Mesodermal cell (in vitro differentiated cells): ENCODE results near the gene PXN.

Experiments
- H3K27ac ChIP-seq: 2 replicates; pipeline ENCODE4 v1.7.0; 2013; ENCODE audit warnings: mild to moderate bottlenecking, low read depth, low read length, moderate library complexity; ENCODE audit not compliant: severe bottlenecking
- H3K36me3 ChIP-seq: 2 replicates; pipeline ENCODE4 v1.7.1; 2013; ENCODE audit warnings: mild to moderate bottlenecking, low read length, moderate library complexity; ENCODE audit not compliant: control insufficient read depth, insufficient read depth
- H3K4me1 ChIP-seq: one replicate; pipeline ENCODE4 v1.7.1; 2013; ENCODE audit warnings: mild to moderate bottlenecking, low read length; ENCODE audit not compliant: insufficient read depth, control insufficient read depth, poor library complexity, severe bottlenecking
- H3K4me3 ChIP-seq: 2 replicates; pipeline ENCODE4 v1.7.0; 2013; ENCODE audit warnings: low read length, control low read depth, mild to moderate bottlenecking; ENCODE audit not compliant: insufficient read depth, poor library complexity, severe bottlenecking; ENCODE audit errors: extremely low read depth
- H3K9me3 ChIP-seq: 2 replicates; pipeline ENCODE4 v1.7.1; 2013; ENCODE audit warnings: mild to moderate bottlenecking, low read length, moderate library complexity; ENCODE audit not compliant: control insufficient read depth
- WGBS, 2 experiments: methylation state at CpG; one replicate each; pipeline ENCODE4 v1.1.5; 2013; ENCODE audit warnings: missing lambda C conversion rate in 2 of 2; ENCODE audit not compliant: insufficient coverage in 2 of 2; 5-methylcytosine and 5-hydroxymethylcytosine counted together

Gene PXN

DNA sequence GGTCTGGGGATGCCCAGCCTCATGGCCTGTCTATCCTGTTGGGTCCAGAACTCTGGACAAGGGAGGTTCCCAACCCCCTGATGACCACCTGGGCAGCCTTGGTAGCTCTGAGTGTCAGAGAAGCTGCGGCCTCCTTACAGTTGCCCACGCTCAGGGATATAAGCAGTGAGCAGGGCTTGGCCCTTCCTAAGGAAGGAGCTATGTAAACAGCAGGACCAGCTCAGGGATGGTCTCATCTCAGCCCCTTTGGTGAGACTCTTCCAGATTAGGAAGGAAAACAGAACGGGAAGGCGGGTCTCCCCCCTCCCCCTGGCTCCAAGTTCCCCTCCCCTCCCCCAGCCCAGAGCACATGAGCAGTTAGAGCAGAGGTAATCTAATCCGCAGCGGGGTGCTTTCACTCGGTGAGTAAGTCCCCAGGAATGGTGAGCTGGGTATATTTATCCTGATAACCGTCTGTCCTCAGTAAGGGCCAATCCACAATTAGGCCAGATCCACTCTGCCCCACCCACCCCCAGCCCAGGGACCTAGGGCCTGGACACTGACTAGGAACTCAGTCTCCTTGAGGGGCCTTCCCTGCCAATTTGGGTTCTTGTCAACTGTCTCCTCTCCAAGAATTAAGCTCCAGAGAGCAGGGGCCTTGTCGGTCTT, 35.1 kb downstream of the PXN start:
- peaks cover 80% of the 10 kb centered on the region for H3K4me1 ChIP-seq
- peak overlapping the region; percentile 18 for H3K4me3 ChIP-seq
- peak overlapping the region; percentile 100 for H3K27ac ChIP-seq
- peaks cover 25% of the 10 kb centered on the region for H3K36me3 ChIP-seq
- WGBS, 2 experiments: 8 to 12% methylated on average over 4 of the region's 9 CpGs
- no peaks in the 10 kb centered on the region for H3K9me3 ChIP-seq

DNA sequence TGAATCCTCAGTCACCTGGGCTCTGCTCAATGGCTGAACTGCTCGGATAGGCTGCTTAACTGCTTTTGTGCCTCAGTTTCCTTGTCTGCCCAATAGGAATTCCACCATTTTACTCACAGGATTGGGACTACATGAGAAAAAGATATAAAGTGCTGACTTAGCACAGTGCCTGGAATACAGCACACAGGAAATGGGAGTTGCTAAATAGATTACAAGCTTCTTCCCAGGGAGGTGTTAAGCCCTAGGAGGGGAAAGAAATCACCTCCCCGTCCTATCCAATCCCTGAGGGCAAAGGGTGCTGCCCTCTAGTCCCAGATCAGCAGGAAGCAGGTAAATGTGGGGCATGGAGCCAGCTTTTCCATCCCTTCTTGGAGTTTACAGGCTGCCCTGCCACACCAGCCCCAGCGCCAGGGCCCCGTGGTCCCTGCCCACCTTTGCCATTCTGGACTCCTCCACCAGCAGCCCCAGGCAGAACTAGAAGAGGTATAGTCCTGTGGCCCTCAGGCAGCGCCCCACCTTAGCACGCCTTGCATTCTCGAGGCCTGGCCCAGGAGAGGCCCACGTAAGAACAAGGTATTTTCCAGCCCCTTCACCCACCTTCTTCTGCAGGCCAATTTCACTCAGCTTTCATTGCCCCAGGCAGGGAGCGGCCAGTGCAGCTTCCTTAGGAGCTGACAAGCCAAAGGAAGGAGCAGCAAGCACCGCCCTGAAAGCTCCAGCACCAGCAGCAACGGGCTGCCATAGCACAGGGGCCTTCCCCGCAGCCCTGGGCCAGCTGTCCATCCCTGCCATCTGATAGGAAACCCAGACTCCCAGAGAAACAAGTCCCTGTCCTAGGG, 35.8 kb downstream of the PXN start:
- H3K4me3 ChIP-seq: peak overlapping the region; percentile 14
- 40 to 57% methylated on average over 8 to 11 of the region's 12 CpGs for WGBS, 2 experiments
- H3K36me3 ChIP-seq: peaks cover 32% of the 10 kb centered on the region
- H3K27ac ChIP-seq: peak overlapping the region; percentile 100
- peaks cover 79% of the 10 kb centered on the region for H3K4me1 ChIP-seq
- no peaks in the 10 kb centered on the region for H3K9me3 ChIP-seq

DNA sequence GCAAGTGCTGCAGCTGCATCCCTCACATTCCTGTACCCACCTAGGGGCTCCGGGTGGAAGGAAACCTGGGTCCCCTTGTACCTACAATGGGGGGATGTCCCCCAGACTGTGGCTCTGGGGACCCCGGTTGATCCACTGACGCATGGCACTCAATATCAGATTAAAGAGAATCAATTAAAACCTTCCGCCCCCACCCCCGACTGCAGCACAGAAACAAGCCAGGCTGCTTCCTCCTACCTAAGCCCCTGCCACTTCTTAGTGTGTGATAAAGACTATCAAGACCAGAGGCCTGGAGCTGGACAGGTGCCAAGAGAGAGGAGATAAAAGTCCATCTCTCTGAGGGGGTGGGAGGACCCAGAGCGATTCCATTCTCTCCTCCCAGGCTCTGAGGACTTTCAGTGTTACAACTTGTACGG, 36.5 kb downstream of the PXN start:
- no peak overlapping the region for H3K4me3 ChIP-seq
- H3K4me1 ChIP-seq: peaks cover 74% of the 10 kb centered on the region
- H3K9me3 ChIP-seq: no peaks in the 10 kb centered on the region
- peak overlapping the region; percentile 100 for H3K27ac ChIP-seq
- H3K36me3 ChIP-seq: peaks cover 38% of the 10 kb centered on the region
- WGBS, 2 experiments: 30 to 54% methylated on average over 4 of the region's 7 CpGs

DNA sequence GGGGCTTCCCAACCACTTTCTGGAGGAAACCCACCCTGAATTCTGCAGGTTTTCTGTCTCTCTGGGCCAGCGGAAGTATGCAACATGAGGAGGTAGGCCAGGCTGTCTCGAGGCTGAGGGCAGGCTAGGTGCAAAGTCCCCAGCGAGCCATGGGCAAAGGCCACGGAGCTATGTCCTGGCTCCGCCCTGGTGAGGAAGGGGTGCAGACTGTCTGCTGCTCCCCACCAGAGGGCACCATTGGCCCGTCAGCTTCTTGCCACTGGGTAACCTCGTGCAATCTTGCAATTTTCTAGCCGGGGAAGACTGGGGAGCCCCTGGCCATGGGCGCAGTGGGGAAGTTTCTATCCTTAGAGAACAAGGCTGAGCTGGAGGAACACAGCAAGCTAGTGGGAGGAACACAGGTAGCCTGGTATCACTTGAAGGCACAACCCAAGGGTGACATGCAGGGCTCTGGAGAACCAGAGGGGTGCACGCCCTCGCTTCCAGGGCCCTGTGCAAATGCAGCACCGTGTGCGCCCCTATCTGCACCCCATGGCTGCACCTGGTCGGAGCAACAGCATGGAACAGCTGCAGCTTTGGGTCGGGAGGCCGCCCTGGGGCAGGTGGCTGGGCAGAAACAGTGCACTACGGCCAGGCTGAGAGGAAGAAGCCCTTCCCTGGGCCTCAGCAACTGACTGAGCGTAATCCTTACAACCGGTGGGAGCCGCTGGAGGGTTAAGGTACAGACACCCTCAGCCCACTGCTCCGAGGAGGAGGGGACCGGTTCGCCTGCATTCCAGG, 37.0 kb downstream of the PXN start:
- H3K9me3 ChIP-seq: no peaks in the 10 kb centered on the region
- H3K36me3 ChIP-seq: peaks cover 44% of the 10 kb centered on the region
- H3K4me3 ChIP-seq: peak overlapping the region; percentile 2
- 19% methylated on average over 18 to 20 of the region's 23 CpGs for WGBS, 2 experiments
- peaks cover 68% of the 10 kb centered on the region for H3K4me1 ChIP-seq
- peak overlapping the region; percentile 100 for H3K27ac ChIP-seq

DNA sequence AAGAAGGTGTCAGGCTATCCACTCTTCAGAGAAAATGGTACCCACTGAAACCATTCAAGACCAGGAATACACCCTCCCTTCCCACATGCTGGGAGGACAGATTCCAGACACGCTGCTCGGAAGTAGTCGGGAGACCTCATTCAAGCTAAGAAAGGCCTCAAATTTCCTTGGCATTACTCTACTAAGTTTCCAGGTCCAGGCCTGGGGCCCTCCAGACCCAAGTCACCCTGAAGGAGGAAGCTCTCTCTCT, 37.6 kb downstream of the PXN start:
- H3K27ac ChIP-seq: peak overlapping the region; percentile 100

DNA sequence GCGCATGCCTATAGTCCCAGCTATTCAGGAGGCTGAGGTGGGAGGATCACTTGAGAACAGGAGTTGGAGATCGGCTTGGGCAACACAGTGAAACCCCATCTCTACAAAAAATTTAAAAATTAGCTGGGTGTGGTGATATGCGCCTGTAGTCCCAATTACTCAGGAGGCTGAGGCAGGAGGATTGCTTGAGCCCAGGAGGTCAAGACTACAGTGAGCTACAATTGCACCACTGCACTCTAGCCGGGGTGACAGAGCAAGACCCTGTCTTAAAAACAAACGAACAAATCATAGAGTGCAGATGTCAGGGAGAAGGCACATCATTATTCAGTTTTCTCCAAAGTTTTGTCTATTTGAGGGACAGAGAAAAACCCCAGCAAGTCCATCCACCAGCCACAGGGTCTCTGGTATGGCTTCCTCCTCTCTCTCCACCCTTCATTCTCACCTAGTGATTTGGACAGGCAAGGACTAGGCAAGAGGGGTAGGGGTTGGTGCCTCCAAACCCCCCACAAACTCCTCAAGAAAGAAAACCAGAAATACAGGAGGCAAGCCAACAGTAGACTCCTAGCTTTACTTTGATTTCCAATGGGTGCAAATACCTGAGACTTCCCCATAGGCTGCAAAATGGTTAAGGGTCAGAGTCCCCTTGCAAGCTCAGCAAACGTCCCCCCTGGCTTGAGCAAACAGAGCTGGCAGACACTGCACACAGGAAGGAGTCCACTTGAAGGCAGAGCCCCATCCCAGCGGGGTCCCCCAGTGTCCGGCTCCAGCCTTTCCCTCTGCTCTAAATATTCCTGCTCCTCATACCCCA, 38.1 kb downstream of the PXN start:
- peaks cover 53% of the 10 kb centered on the region for H3K36me3 ChIP-seq
- peaks cover 58% of the 10 kb centered on the region for H3K4me1 ChIP-seq
- WGBS, 2 experiments: 87 to 93% methylated on average over 6 to 7 of the region's 8 CpGs

More for the DNA sequence above, 37.6 kb downstream of the PXN start:
- 31% methylated on average over 3 of the region's 3 CpGs; no CpG with 5 or more reads in 1 of the 2 experiments for WGBS, 2 experiments
- H3K4me1 ChIP-seq: peaks cover 63% of the 10 kb centered on the region
- H3K4me3 ChIP-seq: no peak overlapping the region
- H3K9me3 ChIP-seq: no peaks in the 10 kb centered on the region
- peaks cover 48% of the 10 kb centered on the region for H3K36me3 ChIP-seq

DNA sequence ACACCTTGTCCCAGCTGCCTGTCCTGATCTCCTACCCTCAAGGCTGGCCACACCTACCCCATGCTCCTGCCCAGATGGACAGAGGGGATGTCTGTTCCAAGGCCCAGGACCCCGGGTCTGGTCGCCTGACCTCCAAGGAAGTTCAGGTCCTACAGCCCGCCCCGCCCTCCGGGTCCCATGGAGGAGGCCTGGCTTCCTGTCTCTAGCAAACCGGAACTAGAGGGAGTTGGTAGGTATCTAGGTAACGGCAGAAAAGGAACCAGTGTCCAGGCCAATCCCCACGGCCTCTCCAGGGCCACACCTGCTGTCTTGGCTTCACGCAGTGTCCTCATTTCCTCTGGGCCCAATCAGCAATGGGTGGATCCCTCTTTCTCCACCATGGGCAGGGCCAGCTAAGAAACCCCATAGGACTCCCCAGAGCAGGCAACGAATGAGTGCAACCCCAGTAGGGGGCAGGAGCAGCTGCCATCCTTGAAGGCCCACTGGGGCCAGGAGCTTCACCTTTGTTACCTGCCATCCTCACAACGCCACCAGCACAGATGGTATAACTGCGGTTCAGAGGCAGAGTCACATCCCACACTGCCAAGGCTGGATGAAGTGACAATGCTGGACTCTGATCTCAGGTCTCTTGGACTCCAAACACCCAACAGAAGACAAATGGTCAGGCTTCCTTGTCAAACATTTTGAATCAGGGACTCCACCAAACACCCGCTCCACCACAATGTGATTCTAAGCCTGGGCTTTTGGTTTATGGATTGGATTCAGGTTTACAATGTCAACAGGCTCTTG, 39.5 kb downstream of the PXN start:
- Histone ChIP-seq H3K4me1 (peaks cover 47% of the 10 kb centered on the region), H3K9me3 (no peaks in the 10 kb centered on the region), H3K4me3 (no peak overlapping the region), H3K36me3 (peaks cover 67% of the 10 kb centered on the region), H3K27ac (peak overlapping the region; percentile 8)
- 95% methylated on average over 10 of the region's 13 CpGs for WGBS, 2 experiments

More for the DNA sequence above, 38.1 kb downstream of the PXN start:
- no peak overlapping the region for H3K27ac ChIP-seq
- H3K9me3 ChIP-seq: no peaks in the 10 kb centered on the region
- no peak overlapping the region for H3K4me3 ChIP-seq

DNA sequence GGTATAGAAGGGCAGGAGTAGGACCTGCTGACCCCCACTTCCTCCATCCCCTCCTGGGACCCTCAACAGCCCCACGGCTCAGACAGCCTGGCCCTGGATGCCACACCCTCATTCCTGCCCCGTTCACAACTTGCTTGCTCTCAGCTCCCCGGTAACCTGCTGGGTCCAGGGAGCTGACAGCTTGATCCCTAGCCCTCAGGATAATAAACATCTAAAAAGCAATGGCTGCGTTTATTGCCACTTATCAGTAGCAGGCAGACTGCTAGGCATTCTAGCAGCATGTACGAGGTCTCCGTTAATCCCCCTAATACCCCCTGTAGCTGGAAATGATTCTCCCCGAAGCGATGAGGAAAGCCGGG, 40.4 kb downstream of the PXN start:
- H3K4me1 ChIP-seq: peaks cover 45% of the 10 kb centered on the region
- peak overlapping the region; percentile 8 for H3K27ac ChIP-seq
- WGBS, 2 experiments: 67 to 86% methylated on average over 4 to 9 of the region's 9 CpGs

DNA sequence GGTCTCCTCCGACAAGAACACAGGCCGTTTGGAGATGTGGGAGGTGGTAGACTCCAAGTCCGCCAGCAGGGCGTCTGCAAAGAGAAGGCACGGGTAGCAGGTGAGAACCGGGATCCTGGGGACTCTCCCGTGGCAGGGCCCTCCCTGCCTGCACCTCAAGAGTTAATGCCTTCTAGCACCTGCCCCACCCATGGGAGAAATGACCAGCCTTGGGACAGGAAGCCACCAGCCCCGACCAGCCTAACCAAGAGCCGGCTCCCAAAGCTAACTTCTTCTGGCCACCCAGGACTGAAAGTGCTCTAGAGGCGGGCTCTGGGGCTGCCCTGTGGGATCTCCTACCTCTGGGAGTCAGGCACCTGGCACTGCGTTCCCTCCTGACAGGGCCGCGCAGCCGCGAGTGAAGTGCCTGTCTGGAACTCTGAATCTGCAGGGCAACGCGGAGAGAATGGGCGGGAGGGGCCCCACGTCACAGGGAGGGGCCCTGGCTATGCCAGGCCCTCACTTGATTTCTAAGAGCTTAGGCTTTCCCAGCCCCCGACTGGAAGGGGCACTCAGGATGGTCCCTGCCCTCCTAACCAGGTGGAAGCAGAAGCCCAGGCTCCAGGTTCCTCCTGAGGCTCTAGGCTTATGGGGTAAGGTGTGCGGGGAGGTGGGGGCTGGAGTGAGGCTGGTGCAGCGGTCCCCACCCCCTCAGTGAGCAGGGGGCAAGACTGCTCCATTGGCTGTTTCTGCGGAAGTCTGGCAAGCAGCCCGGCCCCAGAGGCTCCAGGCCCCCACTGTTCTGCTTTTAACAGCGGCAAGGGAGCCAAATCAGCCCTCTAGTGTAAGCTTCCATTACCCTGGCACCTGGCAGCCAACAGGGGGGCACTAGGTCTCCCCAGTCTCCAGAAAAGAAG, 41.0 kb downstream of the PXN start:
- Histone ChIP-seq H3K4me1 (peaks cover 39% of the 10 kb centered on the region), H3K36me3 (peaks cover 82% of the 10 kb centered on the region), H3K4me3 (no peak overlapping the region), H3K27ac (no peak overlapping the region), H3K9me3 (no peaks in the 10 kb centered on the region)
- WGBS, 2 experiments: 94 to 95% methylated on average over 19 to 21 of the region's 25 CpGs

More for the DNA sequence above, 40.4 kb downstream of the PXN start:
- Histone ChIP-seq H3K4me3 (no peak overlapping the region), H3K9me3 (no peaks in the 10 kb centered on the region), H3K36me3 (peaks cover 76% of the 10 kb centered on the region)
